Measurements from ENCODE around the gene CYP4V2.

CYP4V2 gene

DNA sequence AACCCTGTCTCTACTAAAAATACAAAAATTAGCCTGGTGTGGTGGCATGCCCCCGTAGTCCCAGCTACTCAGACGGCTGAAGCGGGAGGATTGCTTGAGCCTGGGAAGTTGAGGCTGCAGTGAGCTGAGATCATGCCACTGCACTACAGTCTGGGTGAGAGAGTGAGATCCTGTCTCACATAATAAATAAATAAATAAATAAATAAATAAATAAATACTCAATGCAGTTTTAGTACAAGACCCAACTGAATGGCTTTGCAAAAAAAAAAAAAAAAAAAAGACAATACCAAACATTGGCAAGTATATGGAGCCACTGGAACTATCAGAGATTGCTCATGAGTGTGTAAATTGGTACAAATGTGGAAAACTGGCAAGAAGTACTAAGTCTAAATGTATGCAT lies 3.3 kb upstream of the CYP4V2 start:
- no peak for DNase-seq (ENCODE audit: low read depth in 3 of 3, low spot score in 1 of 3)

DNA sequence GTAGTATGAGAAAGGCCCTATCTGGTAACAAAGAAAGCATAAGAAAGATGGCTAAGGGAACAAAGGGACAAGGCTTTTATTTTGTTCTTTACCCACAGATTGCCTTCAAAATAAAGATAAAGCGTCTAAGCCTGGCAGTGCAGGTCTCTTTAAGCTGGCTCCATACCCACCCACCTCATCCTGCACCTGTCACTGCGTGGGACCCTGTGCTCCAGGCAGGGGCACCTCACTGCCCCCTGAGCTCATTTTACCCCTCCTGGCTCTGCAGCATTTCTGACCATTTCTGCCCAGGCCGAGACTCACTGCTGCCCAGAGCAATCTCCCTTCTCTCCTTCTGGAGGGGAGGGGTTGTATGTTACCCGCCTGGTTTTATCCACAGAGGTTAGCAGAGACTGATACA lies 1.7 kb upstream of the CYP4V2 start:
- DNase-seq (ENCODE audit: low read depth in 3 of 3, low spot score in 1 of 3) = no peak

DNA sequence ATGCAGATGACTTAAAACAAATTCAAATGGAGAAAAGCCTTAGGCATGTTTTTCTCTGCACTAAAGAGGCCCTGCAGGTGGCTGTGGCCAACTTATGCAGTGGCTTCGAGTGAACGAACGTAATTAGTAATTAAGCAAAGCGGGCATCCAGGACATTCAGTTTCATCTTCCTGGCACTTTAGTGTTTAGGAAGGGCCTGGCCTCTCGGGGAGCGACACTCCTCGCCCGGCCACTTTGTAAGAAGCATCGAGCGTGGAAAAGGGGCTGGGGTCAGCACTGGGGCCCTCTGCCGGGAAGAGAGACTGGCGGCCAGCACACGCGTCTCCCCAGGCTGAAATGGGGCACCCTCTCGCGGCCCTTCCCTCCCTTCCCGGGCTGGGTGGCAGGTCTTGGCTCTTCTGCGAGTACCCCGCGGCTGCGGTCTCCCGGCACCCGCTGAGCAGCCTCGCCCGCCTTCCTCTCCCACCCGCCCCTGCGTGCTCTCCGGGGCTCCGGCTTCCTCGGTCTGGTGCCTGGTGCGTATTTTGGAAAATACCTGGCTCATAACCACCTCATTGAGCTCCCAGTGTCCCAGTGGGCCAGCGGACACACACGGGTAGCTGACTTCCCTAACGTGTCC lies 677 bp upstream of the CYP4V2 start:
- DNase-seq (ENCODE audit: low read depth in 3 of 3, low spot score in 1 of 3) = peak; percentile 2 to 18 (median 13)

DNA sequence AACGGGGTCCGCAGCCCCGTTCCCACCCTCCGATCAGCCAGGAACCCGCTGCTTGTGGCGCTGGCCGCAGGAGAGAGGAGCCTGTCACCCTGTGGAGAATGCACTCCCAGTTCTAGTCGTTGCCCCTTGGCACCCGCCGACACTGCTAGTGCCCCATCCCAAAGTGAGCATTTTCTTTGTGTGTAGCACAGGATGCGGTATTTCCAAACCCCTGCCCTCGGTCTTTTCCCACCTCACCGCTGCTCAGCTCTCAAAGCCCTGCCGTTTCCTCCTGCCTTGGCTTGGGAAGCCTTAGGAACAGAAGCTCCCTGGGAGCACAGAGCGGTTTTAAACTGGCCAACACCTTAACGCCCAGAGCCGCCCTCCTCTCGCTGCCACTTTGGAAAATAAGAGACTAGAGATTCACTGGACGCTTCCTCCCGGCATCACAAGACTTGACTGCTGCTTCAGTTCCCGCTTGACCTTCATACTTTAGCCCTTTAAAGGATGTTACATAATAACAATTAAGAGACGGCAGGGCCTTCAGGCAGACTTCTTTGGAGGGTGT lies 772 bp downstream of the CYP4V2 start:
- DNase-seq (ENCODE audit: low read depth in 3 of 3, low spot score in 1 of 3) = peak in 1 of 3 donors; percentile 15

DNA sequence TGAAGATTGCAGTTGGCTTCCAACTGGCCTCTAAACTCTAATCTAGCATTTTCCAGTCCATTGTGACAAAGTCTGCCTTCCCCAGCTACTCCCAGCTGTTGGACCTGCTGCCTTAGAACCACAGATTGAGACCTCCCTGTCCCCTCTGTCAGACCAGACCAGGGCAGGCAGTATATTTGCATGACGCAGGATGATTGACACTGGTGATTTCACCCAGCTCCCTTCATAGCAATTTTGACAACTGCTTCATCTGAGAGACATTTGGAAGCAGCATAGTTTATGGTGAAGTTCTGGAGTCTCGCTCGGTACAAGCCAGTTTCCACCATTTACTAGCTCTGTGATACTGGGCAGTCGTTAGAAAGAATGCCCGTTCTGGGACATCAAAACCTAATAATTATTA lies 2.5 kb downstream of the CYP4V2 start:
- DNase-seq (ENCODE audit: low read depth in 3 of 3, low spot score in 1 of 3) = no peak

DNA sequence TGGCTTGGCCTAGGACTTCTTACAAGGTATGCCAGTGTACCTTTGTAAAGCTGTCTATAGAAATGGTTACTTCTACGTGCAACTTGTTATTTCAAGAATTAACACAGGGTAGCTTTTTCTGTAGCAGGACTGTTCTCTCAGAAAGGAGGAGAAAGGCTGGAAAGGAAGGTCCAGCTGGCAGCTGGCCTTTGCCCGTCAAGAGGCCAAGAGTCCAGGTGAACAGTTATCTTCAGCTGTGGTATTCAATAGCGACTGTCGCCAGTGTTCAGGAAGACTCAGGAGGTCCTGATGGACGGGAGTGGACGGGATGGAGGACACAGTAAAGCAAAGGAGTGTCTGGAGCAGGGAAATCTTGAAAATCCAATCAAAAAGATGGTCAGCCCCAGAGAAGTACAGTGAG lies 4.7 kb downstream of the CYP4V2 start:
- DNase-seq (ENCODE audit: low read depth in 3 of 3, low spot score in 1 of 3) = no peak

DNA sequence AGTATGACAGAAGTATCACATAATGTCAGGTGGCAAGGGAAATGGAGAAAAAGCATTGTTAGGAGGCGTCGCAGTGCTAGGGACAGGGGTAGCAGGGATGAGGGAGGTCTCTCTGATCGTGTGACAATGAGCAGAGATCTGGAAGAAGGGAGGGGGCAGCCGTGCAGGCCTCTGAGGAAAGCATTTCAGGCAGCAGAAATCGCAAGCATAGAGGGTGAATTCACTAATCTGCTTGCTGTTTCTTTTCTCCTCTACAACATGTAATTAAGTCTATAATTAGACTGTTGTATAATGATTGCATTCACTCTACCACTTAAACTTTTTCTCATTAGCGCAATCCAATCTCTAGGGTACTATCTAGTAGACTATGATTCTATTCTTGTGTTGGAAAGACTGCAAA lies 9.1 kb downstream of the CYP4V2 start:
- no peak for DNase-seq (ENCODE audit: low read depth in 3 of 3, low spot score in 1 of 3)

DNA sequence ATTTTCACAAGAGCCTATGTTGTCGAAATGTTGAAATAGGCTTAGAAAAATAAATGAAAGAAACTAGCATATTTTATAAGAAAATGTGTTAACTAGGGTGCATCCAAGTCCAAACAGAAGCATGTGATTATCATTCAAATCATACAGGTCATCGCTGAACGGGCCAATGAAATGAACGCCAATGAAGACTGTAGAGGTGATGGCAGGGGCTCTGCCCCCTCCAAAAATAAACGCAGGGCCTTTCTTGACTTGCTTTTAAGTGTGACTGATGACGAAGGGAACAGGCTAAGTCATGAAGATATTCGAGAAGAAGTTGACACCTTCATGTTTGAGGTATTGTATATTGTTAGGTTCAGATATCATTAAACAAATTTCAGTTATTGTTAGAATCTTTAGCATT lies 9.6 kb downstream of the CYP4V2 start:
- no peak for DNase-seq (ENCODE audit: low read depth in 3 of 3, low spot score in 1 of 3)

DNA sequence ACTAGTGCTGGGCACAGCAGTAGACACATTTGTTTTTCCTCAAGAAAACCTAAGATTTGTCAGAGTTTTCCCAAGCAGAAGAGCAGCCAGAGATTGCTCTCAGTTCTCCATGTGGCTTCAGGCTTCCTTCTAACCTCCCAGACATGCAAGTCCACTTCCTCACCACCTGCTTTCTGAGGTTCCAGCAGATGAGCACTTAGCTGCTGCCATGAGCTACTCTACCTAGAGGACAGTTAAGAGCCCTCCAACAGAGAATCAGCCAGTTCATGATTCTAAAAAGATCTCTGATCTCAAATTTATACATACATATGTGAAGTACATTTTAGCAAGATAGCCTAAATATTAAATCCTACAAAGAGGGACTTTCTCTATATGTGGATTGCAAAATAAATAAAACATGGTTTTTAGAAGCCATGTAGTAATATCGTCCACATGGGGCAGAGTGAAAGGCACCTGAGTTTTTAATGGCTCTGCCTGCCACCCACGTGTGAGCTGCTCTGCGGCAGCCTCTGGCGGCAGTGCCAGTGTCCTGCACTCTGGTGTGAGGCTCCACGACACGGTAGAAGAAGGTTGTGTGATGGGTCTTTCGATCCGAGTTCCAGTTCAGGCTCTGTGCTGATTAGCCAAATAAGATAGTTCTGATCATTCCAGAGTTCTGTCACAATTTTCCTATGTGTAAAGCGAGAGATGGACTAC lies 10.3 kb downstream of the CYP4V2 start:
- peak; percentile 6 to 30 (median 8) for DNase-seq (ENCODE audit: low read depth in 3 of 3, low spot score in 1 of 3)

DNA sequence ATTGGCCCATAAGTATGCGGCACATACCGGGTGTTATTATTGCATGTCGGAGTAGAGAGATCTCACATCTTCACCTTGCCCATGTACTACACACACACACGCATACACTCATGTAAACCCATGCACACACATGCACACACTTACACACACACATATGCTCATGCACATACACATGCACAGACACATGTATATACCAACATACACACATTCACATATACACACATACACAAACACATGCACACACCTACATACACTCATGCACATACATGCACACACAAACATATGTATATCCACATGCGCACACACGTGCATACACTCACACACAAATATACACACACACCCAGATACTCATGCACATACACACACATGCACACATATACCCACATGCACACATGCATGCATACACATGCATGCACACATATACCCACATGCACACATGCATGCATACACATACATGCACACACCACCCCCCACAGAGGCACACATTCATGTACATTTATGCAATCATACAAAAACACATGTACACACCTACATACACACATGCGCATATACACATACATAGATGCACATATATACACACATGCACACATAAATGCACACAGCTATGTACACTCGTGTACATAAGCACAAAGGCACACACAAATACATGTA lies 11.2 kb downstream of the CYP4V2 start:
- DNase-seq (ENCODE audit: low read depth in 3 of 3, low spot score in 1 of 3) = no peak

DNA sequence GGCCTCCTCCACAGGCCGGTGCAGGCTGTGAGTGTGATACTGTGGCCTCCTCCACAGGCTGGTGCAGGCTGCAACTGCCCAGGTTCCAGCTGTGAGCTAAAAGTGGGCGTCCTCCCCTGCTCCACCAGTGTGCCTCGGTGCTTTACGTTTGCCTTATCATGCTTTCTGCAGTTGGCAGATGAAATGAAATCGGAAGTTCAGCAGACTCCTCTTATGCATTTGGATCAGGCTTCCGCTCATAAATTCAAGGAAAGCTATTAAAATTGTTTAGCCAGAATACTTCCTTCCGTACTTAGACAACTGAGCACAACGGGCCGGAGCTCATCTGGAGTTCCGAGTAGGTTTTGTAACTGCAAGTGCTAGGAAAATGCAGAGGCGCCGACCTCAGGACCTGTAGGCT lies 12.0 kb downstream of the CYP4V2 start:
- DNase-seq (ENCODE audit: low read depth in 3 of 3, low spot score in 1 of 3) = no peak

DNA sequence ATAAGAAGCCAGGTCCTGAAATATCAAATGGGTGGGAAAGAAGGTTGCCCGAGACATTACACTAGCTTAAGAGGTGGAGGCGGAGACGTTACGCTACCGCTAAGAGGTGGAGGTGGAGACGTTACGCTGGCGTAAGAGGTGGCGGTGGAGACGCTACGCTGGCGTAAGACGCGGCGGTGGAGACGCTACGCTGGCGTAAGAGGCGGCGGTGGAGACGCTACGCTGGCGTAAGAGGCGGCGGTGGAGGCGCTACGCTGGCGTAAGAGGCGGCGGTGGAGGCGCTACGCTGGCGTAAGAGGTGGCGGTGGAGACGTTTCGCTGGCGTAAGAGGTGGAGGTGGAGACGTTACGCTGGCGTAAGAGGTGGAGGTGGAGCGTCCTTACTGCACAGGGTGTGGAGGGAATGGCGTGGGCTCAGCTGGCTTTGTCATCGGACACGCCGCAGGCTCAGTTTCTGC lies 12.8 kb downstream of the CYP4V2 start:
- peak in 1 of 3 donors; percentile 51 for DNase-seq (ENCODE audit: low read depth in 3 of 3, low spot score in 1 of 3)

DNA sequence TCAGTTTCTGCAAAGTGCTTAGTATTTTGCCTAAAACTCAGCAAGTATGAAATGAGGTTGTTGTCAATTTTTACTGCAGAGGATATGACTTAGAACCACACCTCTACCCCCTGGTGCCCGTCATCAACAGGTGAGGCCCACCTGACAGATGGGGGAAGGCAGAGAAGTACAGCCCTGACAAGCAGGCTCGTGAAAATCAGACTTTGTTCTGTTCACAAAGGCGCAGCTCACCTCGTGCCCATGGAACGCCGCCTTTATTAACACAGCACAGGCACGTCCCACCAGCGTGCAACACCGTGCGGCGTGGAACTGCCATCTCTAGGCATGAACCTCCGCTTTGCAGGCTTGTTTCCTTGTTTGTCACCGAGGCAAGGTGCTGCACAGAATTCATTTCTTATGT lies 13.3 kb downstream of the CYP4V2 start:
- no peak for DNase-seq (ENCODE audit: low read depth in 3 of 3, low spot score in 1 of 3)

DNA sequence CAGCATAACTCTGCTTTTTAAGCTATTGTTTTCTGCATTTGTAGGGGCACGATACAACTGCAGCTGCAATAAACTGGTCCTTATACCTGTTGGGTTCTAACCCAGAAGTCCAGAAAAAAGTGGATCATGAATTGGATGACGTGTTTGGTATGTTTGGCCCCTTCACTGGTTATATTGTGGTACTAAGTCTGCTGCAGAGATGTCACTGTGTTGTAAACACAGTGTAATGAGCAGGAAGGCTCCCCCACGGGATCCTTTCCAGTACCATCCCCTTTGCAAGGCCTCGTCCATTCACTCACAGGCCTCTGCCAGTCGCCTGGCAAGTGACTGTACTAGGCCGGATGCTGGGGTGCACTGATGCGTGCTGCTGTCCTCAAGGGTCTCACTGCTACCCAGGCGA lies 13.8 kb downstream of the CYP4V2 start:
- no peak for DNase-seq (ENCODE audit: low read depth in 3 of 3, low spot score in 1 of 3)

DNA sequence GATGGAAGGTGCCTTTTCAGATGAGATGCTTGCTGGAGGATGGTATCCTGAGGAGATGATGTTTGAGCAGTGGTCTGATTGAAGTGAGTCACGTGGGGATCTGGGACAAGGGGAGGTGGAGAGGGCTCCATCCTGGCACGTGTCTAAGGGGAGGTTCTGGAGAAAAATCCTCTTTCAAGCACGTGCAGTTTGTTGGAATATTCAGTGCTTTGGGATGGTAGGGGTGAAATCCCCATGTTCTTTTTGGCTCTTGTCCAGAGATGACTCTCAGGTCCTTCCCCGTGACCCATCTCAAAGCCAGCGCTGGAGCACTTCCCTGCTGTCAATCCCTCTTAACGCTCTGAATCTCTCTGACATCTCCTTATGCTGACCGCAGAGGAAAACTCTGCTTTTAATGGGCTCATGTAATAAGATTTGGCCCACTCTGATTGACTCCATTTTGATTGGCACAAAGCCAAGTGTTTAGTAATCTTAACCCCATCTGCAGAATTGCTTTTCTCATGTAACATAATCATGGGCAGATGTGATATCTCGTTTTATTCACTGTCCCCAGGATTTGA lies 25.2 kb downstream of the CYP4V2 start:
- no peak for DNase-seq (ENCODE audit: low read depth in 3 of 3, low spot score in 1 of 3)

DNA sequence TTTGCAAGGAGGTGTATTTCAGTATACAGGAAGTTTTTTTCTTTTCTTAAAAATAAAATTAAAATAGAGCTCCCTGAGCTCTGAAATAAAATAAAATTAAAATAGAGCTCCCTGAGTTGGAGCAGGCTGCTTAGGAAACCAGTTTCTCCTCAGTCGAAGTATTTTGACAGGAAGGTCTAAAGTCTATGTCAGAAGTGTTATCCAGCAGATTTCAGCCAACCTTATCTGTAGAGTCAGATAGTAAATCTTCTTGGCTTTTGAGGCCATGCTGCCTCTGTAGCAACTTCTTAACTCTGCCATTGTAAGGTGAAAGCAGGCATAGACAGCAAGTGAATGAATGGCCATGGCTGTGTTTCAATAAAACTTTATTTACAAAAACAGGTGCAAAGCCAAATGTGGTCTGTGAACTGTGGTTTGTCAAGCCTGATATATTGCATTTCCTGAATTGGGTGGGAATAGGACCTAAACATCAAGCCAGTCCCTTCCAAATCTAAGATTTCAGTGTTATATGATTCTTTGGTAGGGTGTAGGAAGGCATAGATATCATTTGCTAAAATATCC lies 26.4 kb downstream of the CYP4V2 start:
- no peak for DNase-seq (ENCODE audit: low read depth in 3 of 3, low spot score in 1 of 3)

DNA sequence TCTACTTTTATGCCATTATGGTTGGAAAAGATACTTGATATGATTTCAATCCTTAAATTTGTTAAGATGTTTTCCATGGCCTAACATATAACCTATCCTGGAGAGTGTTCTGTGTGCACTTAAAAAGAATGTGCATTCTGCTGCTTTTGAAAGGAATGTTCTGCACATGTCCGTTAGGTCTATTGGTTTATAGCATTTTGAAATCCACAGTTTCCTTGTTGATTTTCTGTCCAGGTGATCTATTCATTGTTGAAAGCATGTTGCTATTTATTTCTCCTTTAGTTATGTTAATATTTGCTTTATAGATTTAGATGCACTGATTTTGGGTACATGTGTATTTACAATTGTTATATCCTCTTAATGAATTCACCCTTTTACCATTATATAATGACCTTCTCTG lies 30.3 kb downstream of the CYP4V2 start:
- no peak for DNase-seq (ENCODE audit: low read depth in 3 of 3, low spot score in 1 of 3)

DNA sequence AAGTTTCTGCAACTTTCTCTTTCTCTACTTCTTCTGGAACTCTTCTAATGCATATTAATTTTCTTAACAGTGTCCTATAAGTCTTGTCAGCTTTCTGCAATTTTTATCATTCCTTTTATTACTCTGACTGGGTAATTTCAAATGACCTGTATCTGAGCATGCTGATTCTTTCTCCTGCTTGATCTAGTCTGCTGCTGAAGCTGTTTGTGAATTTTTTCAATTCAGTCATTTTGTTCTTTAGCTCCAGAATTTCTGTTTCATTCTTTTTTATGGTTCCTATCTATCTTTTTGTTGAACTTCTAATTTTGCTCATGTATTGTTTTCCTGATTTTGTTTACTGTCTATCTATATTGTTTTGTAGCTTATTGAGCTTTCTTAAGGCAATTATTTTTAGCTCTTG lies 34.5 kb downstream of the CYP4V2 start:
- no peak for DNase-seq (ENCODE audit: low read depth in 3 of 3, low spot score in 1 of 3)

DNA sequence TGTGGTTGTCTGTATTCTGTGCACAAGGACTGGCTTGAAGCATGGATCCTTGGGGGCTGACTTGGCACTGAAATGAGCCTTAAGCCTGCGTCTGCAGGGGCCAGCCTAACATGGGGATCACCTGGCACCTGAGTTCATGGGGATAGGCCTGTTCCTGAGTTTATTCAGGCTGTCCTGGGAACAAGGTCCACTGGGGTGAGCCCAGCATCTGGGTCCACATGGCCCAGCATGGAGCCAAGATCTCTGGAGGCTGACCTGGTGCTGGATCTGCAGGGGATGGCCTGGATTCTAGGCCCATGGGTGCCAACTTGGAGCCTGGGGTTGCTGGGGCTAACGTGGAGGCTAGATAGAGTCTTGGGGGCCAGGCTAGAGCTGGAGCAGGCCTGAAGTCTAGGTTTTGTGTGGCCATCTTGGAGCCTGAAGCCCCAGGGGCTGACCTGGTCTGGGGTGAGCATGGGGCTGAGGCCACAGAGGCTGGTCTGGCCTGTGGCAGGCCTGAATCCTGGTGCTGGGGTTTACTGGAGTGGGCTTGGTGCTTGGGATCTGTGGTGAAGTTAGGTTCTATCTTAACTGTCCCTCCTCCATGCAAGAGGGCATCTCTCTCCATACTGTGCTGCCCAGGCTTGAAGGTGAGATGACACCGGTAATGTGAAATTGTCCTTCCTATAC lies 35.3 kb downstream of the CYP4V2 start:
- no peak for DNase-seq (ENCODE audit: low read depth in 3 of 3, low spot score in 1 of 3)

DNA sequence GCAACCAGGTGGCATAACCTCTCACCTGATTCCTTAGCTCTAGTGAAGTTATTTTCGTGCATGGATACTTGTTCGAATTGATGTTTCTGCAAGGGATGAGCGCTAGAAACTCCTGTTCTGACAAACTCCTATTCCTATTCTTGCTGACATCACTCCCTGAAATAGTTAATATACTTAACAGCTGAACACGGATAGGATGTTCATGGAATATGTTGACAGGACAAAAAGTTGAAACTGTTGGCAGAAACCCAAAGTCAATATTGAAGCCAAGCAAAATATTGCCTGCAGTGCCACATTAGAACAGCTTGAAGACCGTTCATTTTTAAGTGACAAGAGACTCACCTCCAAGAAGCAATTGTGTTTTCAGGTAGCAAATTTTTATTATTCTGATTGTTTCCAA lies 35.9 kb downstream of the CYP4V2 start, which contains the start of gene KLKB1:
TSS of gene KLKB1 (plus strand) at position 287 of the 400 bp plus-strand sequence. CDS start 689 bp downstream, outside the sequence.
- DNase-seq (ENCODE audit: low read depth in 3 of 3, low spot score in 1 of 3) = no peak

All from stimulated activated CD4-positive, alpha-beta T cell treated with anti-CD3 and anti-CD28 coated beads, TNF-alpha, amount 100 ng/mL, for 1 hour (primary cell).